Measurements from ENCODE around the gene PPP4C. TPM values are rescaled to one million over a fixed set of nuclear protein-coding genes. Genes with fewer than 3 reads are reported as not detected.

PPP4C gene
- total and polyA plus RNA-seq, 2 donors from 2014 or later = 78.8 to 107 TPM

DNA sequence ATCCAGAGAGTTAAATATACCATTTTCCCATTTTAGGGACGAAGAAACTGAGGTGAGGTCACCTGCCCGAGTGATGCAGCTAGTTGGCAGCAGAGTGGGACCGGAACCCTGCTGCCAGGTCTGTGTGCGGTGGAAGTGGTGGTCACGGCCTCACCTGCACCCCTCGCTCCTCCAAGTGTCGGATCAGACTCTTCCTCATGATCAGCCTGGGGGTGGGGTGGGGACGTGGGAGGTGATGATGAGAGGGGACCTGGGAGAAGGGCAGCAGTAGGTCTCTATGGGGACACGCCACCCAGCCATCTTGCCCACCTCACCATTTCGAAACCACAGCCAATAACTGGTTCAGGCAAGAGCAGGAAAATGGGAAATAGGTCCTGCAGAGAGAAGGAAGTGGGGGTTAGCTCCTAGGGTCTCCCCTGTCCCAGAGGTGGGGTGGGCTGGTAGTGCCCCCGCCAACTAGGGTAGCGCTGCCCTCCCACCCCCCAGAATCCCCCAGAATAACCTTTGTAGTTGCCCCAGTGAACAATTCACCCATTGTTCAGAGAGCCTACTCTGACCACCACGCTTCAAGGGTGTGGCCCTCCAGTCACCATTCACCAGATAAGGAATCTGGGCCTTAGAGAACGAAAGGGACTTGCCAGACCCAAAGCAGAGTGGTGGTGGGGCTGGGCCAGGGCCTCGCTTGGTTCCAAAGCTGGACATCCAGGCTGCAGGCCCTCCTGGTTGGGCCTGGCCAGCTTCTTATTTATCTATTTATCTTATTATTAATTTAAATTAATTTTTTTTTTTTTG is 32.5 kb downstream of the PPP4C start:
- no peak overlapping the region for H3K4me3 ChIP-seq (ENCODE audit: low read length in 3 of 3)
- no peak for FAIRE-seq
- H3K9me3 ChIP-seq (ENCODE audit: control insufficient read depth in 2 of 3, insufficient read depth in 1 of 3, low read length in 3 of 3) = no peaks in the 10 kb centered on the region
- H3K27me3 ChIP-seq (ENCODE audit: control insufficient read depth, insufficient read depth, low read length) = no peaks in the 10 kb centered on the region
- peaks cover 0 to 8% (median 0%) of the 10 kb centered on the region in 3 donors for H3K4me1 ChIP-seq (ENCODE audit: control insufficient read depth in 2 of 3, insufficient read depth in 2 of 3, low read depth in 1 of 3, low read length in 3 of 3)
- DNase-seq = peak in 1 of 5 donors; percentile 35
- intact Hi-C loops (cut with DNase I) = no loop called here
- no peak overlapping the region for H3K9ac ChIP-seq (ENCODE audit: low read length in 3 of 3)
- H3K36me3 ChIP-seq (ENCODE audit: control insufficient read depth in 2 of 3, insufficient read depth in 3 of 3, low read length in 3 of 3) = peaks cover 0 to 5% (median 0%) of the 10 kb centered on the region in 3 donors
- no peak overlapping the region for H3K27ac ChIP-seq (ENCODE audit: low read depth in 2 of 2, low read length in 2 of 2)
- TF ChIP-seq, protein P1, sequence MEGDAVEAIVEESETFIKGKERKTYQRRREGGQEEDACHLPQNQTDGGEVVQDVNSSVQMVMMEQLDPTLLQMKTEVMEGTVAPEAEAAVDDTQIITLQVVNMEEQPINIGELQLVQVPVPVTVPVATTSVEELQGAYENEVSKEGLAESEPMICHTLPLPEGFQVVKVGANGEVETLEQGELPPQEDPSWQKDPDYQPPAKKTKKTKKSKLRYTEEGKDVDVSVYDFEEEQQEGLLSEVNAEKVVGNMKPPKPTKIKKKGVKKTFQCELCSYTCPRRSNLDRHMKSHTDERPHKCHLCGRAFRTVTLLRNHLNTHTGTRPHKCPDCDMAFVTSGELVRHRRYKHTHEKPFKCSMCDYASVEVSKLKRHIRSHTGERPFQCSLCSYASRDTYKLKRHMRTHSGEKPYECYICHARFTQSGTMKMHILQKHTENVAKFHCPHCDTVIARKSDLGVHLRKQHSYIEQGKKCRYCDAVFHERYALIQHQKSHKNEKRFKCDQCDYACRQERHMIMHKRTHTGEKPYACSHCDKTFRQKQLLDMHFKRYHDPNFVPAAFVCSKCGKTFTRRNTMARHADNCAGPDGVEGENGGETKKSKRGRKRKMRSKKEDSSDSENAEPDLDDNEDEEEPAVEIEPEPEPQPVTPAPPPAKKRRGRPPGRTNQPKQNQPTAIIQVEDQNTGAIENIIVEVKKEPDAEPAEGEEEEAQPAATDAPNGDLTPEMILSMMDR (IDR thresholded peaks at IDR 0.05; ENCODE audit: borderline replicate concordance, extremely low read depth, insufficient read depth) = no peak

DNA sequence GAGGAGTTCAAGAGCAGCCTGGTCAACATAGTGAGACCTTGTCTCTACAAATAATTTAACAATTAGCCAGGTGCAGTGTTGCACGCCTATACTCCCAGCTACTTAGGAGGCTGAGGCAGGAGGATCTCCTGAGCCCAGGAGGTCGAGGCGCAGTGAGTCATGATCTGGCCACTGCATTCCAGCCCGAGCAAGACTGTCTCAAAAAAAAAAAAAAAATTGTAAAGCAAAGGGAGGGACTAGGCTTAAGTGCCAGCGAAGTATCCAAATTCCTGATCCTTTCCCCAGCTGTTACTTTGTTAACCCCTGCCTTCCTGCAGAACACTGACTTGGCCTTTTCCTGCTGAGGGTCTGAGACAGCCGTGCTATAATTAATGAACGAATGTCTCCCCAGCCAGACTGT is 34.9 kb downstream of the PPP4C start:
- Histone ChIP-seq H3K27ac (ENCODE audit: low read depth in 2 of 2, low read length in 2 of 2) (no peak overlapping the region), H3K4me1 (ENCODE audit: control insufficient read depth in 2 of 3, insufficient read depth in 2 of 3, low read depth in 1 of 3, low read length in 3 of 3) (peaks cover 0 to 9% (median 0%) of the 10 kb centered on the region in 3 donors), H3K36me3 (ENCODE audit: control insufficient read depth in 2 of 3, insufficient read depth in 3 of 3, low read length in 3 of 3) (peaks cover 0 to 5% (median 0%) of the 10 kb centered on the region in 3 donors), H3K9ac (ENCODE audit: low read length in 3 of 3) (no peak overlapping the region), H3K9me3 (ENCODE audit: control insufficient read depth in 2 of 3, insufficient read depth in 1 of 3, low read length in 3 of 3) (no peaks in the 10 kb centered on the region), H3K4me3 (ENCODE audit: low read length in 3 of 3) (no peak overlapping the region), H3K27me3 (ENCODE audit: control insufficient read depth, insufficient read depth, low read length) (no peaks in the 10 kb centered on the region)
- DNase-seq = peak in 1 of 5 donors; percentile 44
- FAIRE-seq = no peak
- intact Hi-C loops (cut with DNase I) = no loop called here
- TF ChIP-seq, protein P1 (IDR thresholded peaks at IDR 0.05; ENCODE audit: borderline replicate concordance, extremely low read depth, insufficient read depth) = no peak

DNA sequence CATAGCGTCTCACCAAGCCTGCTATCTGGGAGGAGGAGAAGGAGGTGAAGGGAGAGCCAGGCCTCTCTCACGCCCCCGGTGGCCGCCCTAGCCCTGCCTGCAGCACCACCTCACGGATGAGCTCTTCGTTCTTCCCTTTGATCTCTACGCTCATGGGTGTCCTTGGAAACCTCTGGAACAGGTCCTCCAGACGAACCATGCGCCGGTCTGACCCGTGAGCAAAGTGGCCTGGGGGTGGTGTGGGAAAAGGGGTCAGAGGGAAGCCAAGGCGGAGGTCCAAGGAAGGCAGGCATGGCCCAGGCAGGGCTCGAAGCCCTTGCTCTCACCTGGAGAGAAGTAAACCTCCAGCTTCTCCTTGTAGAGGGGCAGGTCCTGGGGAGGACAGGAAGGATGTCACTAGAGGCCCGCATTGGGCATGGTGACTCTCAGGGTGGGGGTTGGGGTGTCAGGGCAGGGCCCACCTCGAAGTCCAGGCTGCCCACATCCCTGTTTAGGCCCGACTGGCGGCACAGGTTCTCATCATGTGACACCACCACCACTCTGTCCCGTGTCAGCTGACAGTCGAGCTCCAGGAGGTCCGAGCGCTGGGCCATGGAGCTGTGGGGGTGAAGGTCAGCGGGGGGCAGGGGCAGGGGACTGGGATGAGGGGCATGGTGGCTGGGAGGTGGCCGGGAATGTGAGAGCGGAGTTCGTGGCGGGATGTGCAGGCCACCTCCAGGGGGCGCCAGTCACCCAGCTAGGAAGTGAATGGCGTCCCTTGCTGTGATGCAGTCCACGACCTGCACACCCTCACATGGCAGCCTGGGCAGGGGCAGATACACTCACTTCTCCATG is 36.6 kb downstream of the PPP4C start:
- DNase-seq (peak; percentile 34 to 78 (median 52)), FAIRE-seq (no peak)
- TF ChIP-seq, protein P1 (IDR thresholded peaks at IDR 0.05; ENCODE audit: borderline replicate concordance, extremely low read depth, insufficient read depth) = peak; percentile 66
- Histone ChIP-seq H3K27me3 (ENCODE audit: control insufficient read depth, insufficient read depth, low read length) (no peaks in the 10 kb centered on the region), H3K9me3 (ENCODE audit: control insufficient read depth in 2 of 3, insufficient read depth in 1 of 3, low read length in 3 of 3) (no peaks in the 10 kb centered on the region), H3K36me3 (ENCODE audit: control insufficient read depth in 2 of 3, insufficient read depth in 3 of 3, low read length in 3 of 3) (peaks cover 2 to 12% (median 5%) of the 10 kb centered on the region in 3 donors), H3K27ac (ENCODE audit: low read depth in 2 of 2, low read length in 2 of 2) (peak overlapping the region in 1 of 2 donors; percentile 43), H3K9ac (ENCODE audit: low read length in 3 of 3) (no peak overlapping the region), H3K4me1 (ENCODE audit: control insufficient read depth in 2 of 3, insufficient read depth in 2 of 3, low read depth in 1 of 3, low read length in 3 of 3) (peaks cover 0 to 9% (median 0%) of the 10 kb centered on the region in 3 donors), H3K4me3 (ENCODE audit: low read length in 3 of 3) (no peak overlapping the region)
- intact Hi-C loops (cut with DNase I) = no loop called here

Measured in kidney (tissue), 14 donors.